Esophagus squamous epithelium (tissue), 4 donors: ENCODE results near the gene STK24.

Experiments used
- POLR2A ChIP-seq, 4 donors: fragments of 450-650 bp; IDR thresholded peaks; one replicate each; pipeline ENCODE4 v1.6.1; 2017; ENCODE audit warnings: antibody characterized with exemption in 4 of 4, mild to moderate bottlenecking in 4 of 4, moderate library complexity in 3 of 4
- TF ChIP-seq, protein P1 (sequence below), 6 experiments: fragments of 450-650 bp in 4 of 6; fragments of 200-600 bp in 2 of 6; sonication (generic) in 2 of 6; IDR thresholded peaks; one replicate each; pipeline ENCODE4 v1.5.1; 2016 to 2019; ENCODE audit warnings: antibody characterized with exemption in 6 of 6, mild to moderate bottlenecking in 4 of 6, moderate library complexity in 4 of 6

DNA sequence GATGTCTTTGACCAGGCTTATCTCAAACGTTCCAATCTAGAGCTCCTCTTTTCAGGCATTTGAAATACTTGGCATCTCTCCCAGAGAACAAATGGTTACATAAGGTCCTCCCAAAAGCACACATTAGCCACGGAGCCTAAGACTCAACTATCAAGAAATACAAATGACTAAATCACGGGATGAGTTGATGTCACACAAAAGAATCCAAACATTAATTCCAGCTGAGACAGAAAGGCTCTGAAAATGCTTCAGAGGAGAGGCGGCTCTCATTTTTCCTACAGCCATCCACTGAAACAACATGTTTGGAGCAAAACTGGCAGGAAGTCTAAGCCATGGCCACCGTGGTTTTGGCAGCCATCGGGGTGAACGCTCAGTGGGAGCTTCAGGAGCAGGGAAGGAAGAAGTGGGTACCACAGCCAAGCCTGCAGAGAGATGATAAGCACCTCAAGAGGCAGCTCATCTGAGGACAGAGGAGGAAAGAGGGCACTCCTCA is 122.5 kb downstream of the STK24 start:
- TF ChIP-seq, protein P1, sequence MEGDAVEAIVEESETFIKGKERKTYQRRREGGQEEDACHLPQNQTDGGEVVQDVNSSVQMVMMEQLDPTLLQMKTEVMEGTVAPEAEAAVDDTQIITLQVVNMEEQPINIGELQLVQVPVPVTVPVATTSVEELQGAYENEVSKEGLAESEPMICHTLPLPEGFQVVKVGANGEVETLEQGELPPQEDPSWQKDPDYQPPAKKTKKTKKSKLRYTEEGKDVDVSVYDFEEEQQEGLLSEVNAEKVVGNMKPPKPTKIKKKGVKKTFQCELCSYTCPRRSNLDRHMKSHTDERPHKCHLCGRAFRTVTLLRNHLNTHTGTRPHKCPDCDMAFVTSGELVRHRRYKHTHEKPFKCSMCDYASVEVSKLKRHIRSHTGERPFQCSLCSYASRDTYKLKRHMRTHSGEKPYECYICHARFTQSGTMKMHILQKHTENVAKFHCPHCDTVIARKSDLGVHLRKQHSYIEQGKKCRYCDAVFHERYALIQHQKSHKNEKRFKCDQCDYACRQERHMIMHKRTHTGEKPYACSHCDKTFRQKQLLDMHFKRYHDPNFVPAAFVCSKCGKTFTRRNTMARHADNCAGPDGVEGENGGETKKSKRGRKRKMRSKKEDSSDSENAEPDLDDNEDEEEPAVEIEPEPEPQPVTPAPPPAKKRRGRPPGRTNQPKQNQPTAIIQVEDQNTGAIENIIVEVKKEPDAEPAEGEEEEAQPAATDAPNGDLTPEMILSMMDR (IDR thresholded peaks at IDR 0.05) = no peak
- no peak for TF ChIP-seq POLR2A (IDR thresholded peaks at IDR 0.05)
